GM23338 (cell line): ENCODE measurements around the gene HIVEP2. TPM values are rescaled to one million over a fixed set of nuclear protein-coding genes. Genes with fewer than 3 reads are reported as not detected.

Experiments
- ATAC-seq: fragments of 200-7000 bp; cut with Tn5 transposase; 3 replicates; pipeline ENCODE4 v1.9.1; 2020
- DNase-seq: peaks from one replicate; pipeline ENCODE4 v3.0.0-alpha.2; 2015; ENCODE audit warnings: low spot score
- H2AFZ ChIP-seq: fragments of 200-600 bp; sonication (generic); 2 replicates; pipeline ENCODE4 v1.8.0; 2016; ENCODE audit warnings: antibody characterized with exemption, mild to moderate bottlenecking, moderate library complexity
- H3F3A ChIP-seq: fragments of 200-600 bp; sonication (generic); replicated peaks from 2 replicates; pipeline ENCODE4 v1.8.0; 2017; ENCODE audit warnings: antibody characterized with exemption, mixed run types, low read depth
- H3K27ac ChIP-seq: fragments of 200-600 bp; sonication (generic); 2 replicates; pipeline ENCODE4 v1.6.1; 2016; ENCODE audit warnings: low read depth
- H3K27me3 ChIP-seq: fragments of 200-600 bp; sonication (generic); 2 replicates; pipeline ENCODE4 v1.8.0; 2016; ENCODE audit warnings: mild to moderate bottlenecking, mixed run types, moderate library complexity; ENCODE audit not compliant: insufficient read depth
- H3K36me3 ChIP-seq: fragments of 200-600 bp; sonication (generic); 2 replicates; pipeline ENCODE4 v1.8.0; 2016; ENCODE audit warnings: mild to moderate bottlenecking; ENCODE audit not compliant: insufficient read depth
- H3K4me1 ChIP-seq: fragments of 200-600 bp; sonication (generic); 2 replicates; pipeline ENCODE4 v1.8.0; 2016; ENCODE audit warnings: mild to moderate bottlenecking, moderate library complexity; ENCODE audit not compliant: insufficient read depth
- H3K4me2 ChIP-seq: fragments of 200-600 bp; sonication (generic); 2 replicates; pipeline ENCODE4 v1.7.1; 2017; ENCODE audit warnings: mixed run types
- H3K4me3 ChIP-seq: fragments of 200-600 bp; sonication (generic); 2 replicates; pipeline ENCODE4 v1.6.1; 2016; ENCODE audit warnings: mixed run types
- H3K79me2 ChIP-seq: fragments of 200-600 bp; sonication (generic); replicated peaks from 2 replicates; pipeline ENCODE4 v1.8.0; 2017; ENCODE audit warnings: mild to moderate bottlenecking; ENCODE audit not compliant: insufficient read depth
- H3K9me2 ChIP-seq: fragments of 200-600 bp; sonication (generic); 2 replicates; pipeline ENCODE4 v1.8.0; 2017; ENCODE audit not compliant: insufficient read depth
- H4K20me1 ChIP-seq: fragments of 200-600 bp; sonication (generic); replicated peaks from 2 replicates; pipeline ENCODE4 v1.8.0; 2017; ENCODE audit warnings: mild to moderate bottlenecking; ENCODE audit not compliant: insufficient read depth
- H3K27ac Mint-ChIP-seq: 2 replicates; pipeline ENCODE4 v1.8.0; 2020; ENCODE audit warnings: inconsistent platforms, mild to moderate bottlenecking, moderate library complexity, mixed read lengths
- H3K27me3 Mint-ChIP-seq: 3 replicates; pipeline ENCODE4 v1.8.0; 2022; ENCODE audit warnings: low read depth, mild to moderate bottlenecking, moderate library complexity, mixed read lengths, inconsistent platforms; ENCODE audit not compliant: insufficient read depth, poor library complexity
- H3K36me3 Mint-ChIP-seq: 3 replicates; pipeline ENCODE4 v1.8.0; 2021; ENCODE audit warnings: low read depth, mild to moderate bottlenecking, inconsistent platforms, moderate library complexity, mixed read lengths
- H3K4me1 Mint-ChIP-seq: 3 replicates; pipeline ENCODE4 v1.8.0; 2020; ENCODE audit warnings: mild to moderate bottlenecking, inconsistent platforms, mixed read lengths
- H3K4me3 Mint-ChIP-seq: 3 replicates; pipeline ENCODE4 v1.8.0; 2021; ENCODE audit warnings: moderate library complexity, mild to moderate bottlenecking, inconsistent platforms, mixed read lengths
- H3K9me3 Mint-ChIP-seq: 3 replicates; pipeline ENCODE4 v1.8.0; 2020; ENCODE audit warnings: moderate library complexity, mild to moderate bottlenecking, inconsistent platforms, mixed read lengths
- CREB1 ChIP-seq: fragments of 250-450 bp; sonication (Bioruptor Pico); IDR thresholded peaks from 2 replicates; pipeline ENCODE4 v1.5.0; 2020; ENCODE audit warnings: low read depth, mild to moderate bottlenecking, moderate library complexity
- EZH2 ChIP-seq: fragments of 200-600 bp; sonication (generic); IDR thresholded peaks from one replicate; pipeline ENCODE4 v1.8.0; 2017; ENCODE audit warnings: antibody characterized with exemption, mild to moderate bottlenecking, low read depth; ENCODE audit not compliant: unreplicated experiment
- JUNB ChIP-seq: IDR thresholded peaks from one replicate; pipeline ENCODE4 v1.6.1; 2016; ENCODE audit warnings: antibody characterized with exemption; ENCODE audit not compliant: unreplicated experiment
- NANOG ChIP-seq: IDR thresholded peaks from 2 replicates; pipeline ENCODE4 v1.6.1; 2016; ENCODE audit warnings: antibody characterized with exemption, borderline replicate concordance
- POLR2AphosphoS5 ChIP-seq: IDR thresholded peaks from 2 replicates; pipeline ENCODE4 v1.6.1; 2016; ENCODE audit warnings: antibody characterized with exemption, low read depth
- STAT1 ChIP-seq: IDR thresholded peaks from one replicate; pipeline ENCODE4 v1.6.1; 2016; ENCODE audit warnings: antibody characterized with exemption; ENCODE audit not compliant: unreplicated experiment
- ZNF114 ChIP-seq: fragments of 250-450 bp; sonication (Bioruptor Pico); IDR thresholded peaks from 2 replicates; pipeline ENCODE4 v1.5.0; 2020; ENCODE audit warnings: mild to moderate bottlenecking, moderate library complexity
- ZNF331 ChIP-seq: fragments of 250-450 bp; sonication (Bioruptor Pico); IDR thresholded peaks from 2 replicates; pipeline ENCODE4 v1.5.0; 2020; ENCODE audit warnings: low read depth, mild to moderate bottlenecking, moderate library complexity
- polyA plus RNA-seq: library from polyadenylated mRNA; unstranded; fragments of >200 nt; fragmentation: Nextera tagmentation; extraction: Ambion mirVana; gene quantifications from 2 replicates; pipeline ENCODE4 v1.2.1, GENCODE V29; 2016
- total RNA-seq: library from RNA; depleted of rRNA; stranded (reverse); fragments of >200 nt; shearing (Covaris generic); gene quantifications from 2 replicates; pipeline ENCODE4 v1.2.3, GENCODE V29; 2014
- TF ChIP-seq, protein P1 (sequence below): fragments of 250-450 bp; sonication (Bioruptor Pico); IDR thresholded peaks from 2 replicates; pipeline ENCODE4 v1.5.0; 2020; ENCODE audit warnings: mild to moderate bottlenecking, moderate library complexity
- TF ChIP-seq, protein P2 (sequence below), 2 experiments: fragments of 200-600 bp in 1 of 2; sonication (generic) in 1 of 2; conservative IDR thresholded peaks; 2 replicates each; pipeline versions ENCODE4 v1.5.1 to v1.6.1; 2016 to 2017; ENCODE audit warnings: antibody characterized with exemption in 2 of 2, low read depth in 2 of 2, mild to moderate bottlenecking in 2 of 2, moderate library complexity in 1 of 2
- TF ChIP-seq, protein P3 (sequence below): IDR thresholded peaks from one replicate; pipeline ENCODE4 v1.6.1; 2018; ENCODE audit warnings: antibody characterized with exemption; ENCODE audit not compliant: unreplicated experiment

Gene HIVEP2
- total and polyA plus RNA-seq, 2 experiments from 2014 or later: 1.5 to 7.4 TPM

DNA sequence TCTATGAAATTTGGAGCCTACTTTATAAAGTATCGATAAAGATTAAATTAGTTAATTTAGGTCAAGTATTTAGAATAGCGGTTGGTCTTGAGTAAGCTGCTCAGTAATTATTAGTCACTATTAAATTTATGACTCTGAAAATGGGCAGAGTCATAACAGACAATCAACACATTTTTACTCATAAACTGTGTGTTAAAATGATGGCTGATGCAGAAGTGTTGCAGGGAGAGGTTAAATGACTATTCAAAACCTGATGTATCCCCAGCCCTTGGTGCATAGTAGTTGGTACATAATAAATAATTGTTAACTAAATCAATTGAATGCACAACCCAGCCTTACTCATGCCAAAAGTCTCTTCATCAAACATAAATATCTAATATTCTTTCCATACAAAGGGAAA is 30.6 kb downstream of the HIVEP2 start:
- Histone ChIP-seq H3K4me3 (no peak overlapping the region), H3K79me2 (peaks cover 12% of the 10 kb centered on the region; the same call in 1 of the 2 replicates), H3K36me3 (no peaks in the 10 kb centered on the region), H3F3A (no peaks in the 10 kb centered on the region), H2AFZ (no peak overlapping the region), H3K27me3 (no peaks in the 10 kb centered on the region), H3K9me2 (no peaks in the 10 kb centered on the region; the same call in 1 of the 2 replicates), H4K20me1 (no peaks in the 10 kb centered on the region), H3K27ac (no peak overlapping the region), H3K4me1 (peaks cover 12% of the 10 kb centered on the region), H3K4me2 (no peak overlapping the region)
- Mint-ChIP-seq H3K27ac (no peak overlapping the region), H3K4me1 (peaks cover 20% of the 10 kb centered on the region), H3K4me3 (no peak overlapping the region), H3K27me3 (no peaks in the 10 kb centered on the region), H3K9me3 (peaks cover 16% of the 10 kb centered on the region), H3K36me3 (peaks cover 22% of the 10 kb centered on the region)
- DNase-seq: no peak
- ATAC-seq: no peak
- no peak for TF ChIP-seq ZNF331 (CRISPR knock-in tag)

DNA sequence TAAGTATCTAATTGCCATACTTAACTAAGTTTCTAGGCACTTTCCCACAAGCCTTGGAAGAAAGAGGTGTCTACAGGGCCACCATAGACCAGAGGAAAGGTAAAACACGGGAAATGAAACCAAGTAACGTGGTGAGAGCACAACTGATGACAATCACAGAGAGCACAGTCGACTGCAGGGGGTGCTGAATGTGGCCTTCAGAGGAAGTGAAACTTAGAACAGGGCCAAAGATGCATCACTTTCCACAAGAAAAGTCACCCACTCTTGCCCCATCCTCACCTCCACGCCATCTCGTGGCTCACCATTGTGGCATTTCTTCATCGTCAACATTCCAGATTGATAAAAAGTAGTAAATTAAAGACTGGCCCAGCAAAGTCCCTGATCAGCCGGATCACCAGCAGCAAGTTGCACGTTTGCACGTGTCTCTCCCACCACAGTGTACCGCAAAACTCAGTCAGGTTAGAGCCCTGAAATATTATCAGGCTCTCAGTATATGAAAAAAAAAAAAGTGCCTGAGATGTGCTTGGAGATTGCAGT is 31.4 kb downstream of the HIVEP2 start:
- H3K27me3 ChIP-seq: no peaks in the 10 kb centered on the region
- Mint-ChIP-seq H3K4me1 (peaks cover 20% of the 10 kb centered on the region), H3K27me3 (no peaks in the 10 kb centered on the region), H3K9me3 (peaks cover 16% of the 10 kb centered on the region), H3K27ac (no peak overlapping the region), H3K4me3 (no peak overlapping the region), H3K36me3 (peaks cover 22% of the 10 kb centered on the region)
- H3K27ac ChIP-seq: no peak overlapping the region
- H3F3A ChIP-seq: no peaks in the 10 kb centered on the region
- no peak overlapping the region for H3K4me2 ChIP-seq
- H2AFZ ChIP-seq: no peak overlapping the region
- no peaks in the 10 kb centered on the region for H4K20me1 ChIP-seq
- DNase-seq (no peak), ATAC-seq (no peak)
- H3K36me3 ChIP-seq: no peaks in the 10 kb centered on the region
- H3K4me3 ChIP-seq: no peak overlapping the region
- peaks cover 12% of the 10 kb centered on the region for H3K79me2 ChIP-seq
- peaks cover 12% of the 10 kb centered on the region for H3K4me1 ChIP-seq
- H3K9me2 ChIP-seq: no peaks in the 10 kb centered on the region; the same call in 1 of the 2 replicates
- TF ChIP-seq, protein P1, sequence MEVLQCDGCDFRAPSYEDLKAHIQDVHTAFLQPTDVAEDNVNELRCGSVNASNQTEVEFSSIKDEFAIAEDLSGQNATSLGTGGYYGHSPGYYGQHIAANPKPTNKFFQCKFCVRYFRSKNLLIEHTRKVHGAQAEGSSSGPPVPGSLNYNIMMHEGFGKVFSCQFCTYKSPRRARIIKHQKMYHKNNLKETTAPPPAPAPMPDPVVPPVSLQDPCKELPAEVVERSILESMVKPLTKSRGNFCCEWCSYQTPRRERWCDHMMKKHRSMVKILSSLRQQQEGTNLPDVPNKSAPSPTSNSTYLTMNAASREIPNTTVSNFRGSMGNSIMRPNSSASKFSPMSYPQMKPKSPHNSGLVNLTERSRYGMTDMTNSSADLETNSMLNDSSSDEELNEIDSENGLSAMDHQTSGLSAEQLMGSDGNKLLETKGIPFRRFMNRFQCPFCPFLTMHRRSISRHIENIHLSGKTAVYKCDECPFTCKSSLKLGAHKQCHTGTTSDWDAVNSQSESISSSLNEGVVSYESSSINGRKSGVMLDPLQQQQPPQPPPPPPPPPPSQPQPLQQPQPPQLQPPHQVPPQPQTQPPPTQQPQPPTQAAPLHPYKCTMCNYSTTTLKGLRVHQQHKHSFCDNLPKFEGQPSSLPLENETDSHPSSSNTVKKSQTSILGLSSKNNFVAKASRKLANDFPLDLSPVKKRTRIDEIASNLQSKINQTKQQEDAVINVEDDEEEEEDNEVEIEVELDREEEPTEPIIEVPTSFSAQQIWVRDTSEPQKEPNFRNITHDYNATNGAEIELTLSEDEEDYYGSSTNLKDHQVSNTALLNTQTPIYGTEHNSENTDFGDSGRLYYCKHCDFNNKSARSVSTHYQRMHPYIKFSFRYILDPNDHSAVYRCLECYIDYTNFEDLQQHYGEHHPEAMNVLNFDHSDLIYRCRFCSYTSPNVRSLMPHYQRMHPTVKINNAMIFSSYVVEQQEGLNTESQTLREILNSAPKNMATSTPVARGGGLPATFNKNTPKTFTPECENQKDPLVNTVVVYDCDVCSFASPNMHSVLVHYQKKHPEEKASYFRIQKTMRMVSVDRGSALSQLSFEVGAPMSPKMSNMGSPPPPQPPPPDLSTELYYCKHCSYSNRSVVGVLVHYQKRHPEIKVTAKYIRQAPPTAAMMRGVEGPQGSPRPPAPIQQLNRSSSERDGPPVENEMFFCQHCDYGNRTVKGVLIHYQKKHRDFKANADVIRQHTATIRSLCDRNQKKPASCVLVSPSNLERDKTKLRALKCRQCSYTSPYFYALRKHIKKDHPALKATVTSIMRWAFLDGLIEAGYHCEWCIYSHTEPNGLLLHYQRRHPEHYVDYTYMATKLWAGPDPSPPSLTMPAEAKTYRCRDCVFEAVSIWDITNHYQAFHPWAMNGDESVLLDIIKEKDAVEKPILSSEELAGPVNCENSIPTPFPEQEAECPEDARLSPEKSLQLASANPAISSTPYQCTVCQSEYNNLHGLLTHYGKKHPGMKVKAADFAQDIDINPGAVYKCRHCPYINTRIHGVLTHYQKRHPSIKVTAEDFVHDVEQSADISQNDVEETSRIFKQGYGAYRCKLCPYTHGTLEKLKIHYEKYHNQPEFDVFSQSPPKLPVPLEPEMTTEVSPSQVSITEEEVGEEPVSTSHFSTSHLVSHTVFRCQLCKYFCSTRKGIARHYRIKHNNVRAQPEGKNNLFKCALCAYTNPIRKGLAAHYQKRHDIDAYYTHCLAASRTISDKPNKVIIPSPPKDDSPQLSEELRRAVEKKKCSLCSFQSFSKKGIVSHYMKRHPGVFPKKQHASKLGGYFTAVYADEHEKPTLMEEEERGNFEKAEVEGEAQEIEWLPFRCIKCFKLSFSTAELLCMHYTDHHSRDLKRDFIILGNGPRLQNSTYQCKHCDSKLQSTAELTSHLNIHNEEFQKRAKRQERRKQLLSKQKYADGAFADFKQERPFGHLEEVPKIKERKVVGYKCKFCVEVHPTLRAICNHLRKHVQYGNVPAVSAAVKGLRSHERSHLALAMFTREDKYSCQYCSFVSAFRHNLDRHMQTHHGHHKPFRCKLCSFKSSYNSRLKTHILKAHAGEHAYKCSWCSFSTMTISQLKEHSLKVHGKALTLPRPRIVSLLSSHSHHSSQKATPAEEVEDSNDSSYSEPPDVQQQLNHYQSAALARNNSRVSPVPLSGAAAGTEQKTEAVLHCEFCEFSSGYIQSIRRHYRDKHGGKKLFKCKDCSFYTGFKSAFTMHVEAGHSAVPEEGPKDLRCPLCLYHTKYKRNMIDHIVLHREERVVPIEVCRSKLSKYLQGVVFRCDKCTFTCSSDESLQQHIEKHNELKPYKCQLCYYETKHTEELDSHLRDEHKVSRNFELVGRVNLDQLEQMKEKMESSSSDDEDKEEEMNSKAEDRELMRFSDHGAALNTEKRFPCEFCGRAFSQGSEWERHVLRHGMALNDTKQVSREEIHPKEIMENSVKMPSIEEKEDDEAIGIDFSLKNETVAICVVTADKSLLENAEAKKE (CRISPR knock-in tag): no peak
- TF ChIP-seq, protein P2, sequence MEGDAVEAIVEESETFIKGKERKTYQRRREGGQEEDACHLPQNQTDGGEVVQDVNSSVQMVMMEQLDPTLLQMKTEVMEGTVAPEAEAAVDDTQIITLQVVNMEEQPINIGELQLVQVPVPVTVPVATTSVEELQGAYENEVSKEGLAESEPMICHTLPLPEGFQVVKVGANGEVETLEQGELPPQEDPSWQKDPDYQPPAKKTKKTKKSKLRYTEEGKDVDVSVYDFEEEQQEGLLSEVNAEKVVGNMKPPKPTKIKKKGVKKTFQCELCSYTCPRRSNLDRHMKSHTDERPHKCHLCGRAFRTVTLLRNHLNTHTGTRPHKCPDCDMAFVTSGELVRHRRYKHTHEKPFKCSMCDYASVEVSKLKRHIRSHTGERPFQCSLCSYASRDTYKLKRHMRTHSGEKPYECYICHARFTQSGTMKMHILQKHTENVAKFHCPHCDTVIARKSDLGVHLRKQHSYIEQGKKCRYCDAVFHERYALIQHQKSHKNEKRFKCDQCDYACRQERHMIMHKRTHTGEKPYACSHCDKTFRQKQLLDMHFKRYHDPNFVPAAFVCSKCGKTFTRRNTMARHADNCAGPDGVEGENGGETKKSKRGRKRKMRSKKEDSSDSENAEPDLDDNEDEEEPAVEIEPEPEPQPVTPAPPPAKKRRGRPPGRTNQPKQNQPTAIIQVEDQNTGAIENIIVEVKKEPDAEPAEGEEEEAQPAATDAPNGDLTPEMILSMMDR (conservative IDR thresholded peaks at IDR 0.05; ENCODE audit: low read depth in 2 of 2): no peak
- TF ChIP-seq EZH2 (no peak), ZNF114 (no peak), NANOG (no peak), POLR2AphosphoS5 (no peak), STAT1 (no peak), CREB1 (CRISPR knock-in tag) (no peak), JUNB (no peak)
- TF ChIP-seq, protein P3, sequence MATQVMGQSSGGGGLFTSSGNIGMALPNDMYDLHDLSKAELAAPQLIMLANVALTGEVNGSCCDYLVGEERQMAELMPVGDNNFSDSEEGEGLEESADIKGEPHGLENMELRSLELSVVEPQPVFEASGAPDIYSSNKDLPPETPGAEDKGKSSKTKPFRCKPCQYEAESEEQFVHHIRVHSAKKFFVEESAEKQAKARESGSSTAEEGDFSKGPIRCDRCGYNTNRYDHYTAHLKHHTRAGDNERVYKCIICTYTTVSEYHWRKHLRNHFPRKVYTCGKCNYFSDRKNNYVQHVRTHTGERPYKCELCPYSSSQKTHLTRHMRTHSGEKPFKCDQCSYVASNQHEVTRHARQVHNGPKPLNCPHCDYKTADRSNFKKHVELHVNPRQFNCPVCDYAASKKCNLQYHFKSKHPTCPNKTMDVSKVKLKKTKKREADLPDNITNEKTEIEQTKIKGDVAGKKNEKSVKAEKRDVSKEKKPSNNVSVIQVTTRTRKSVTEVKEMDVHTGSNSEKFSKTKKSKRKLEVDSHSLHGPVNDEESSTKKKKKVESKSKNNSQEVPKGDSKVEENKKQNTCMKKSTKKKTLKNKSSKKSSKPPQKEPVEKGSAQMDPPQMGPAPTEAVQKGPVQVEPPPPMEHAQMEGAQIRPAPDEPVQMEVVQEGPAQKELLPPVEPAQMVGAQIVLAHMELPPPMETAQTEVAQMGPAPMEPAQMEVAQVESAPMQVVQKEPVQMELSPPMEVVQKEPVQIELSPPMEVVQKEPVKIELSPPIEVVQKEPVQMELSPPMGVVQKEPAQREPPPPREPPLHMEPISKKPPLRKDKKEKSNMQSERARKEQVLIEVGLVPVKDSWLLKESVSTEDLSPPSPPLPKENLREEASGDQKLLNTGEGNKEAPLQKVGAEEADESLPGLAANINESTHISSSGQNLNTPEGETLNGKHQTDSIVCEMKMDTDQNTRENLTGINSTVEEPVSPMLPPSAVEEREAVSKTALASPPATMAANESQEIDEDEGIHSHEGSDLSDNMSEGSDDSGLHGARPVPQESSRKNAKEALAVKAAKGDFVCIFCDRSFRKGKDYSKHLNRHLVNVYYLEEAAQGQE: no peak
